Fibroblast of gingiva (primary cell): Measurements from ENCODE around the gene NECTIN1.

Source experiments
- DNase-seq: peaks from one replicate; pipeline ENCODE4 v3.0.0-alpha.2; 2011; ENCODE audit warnings: low read depth

NECTIN1 gene

DNA sequence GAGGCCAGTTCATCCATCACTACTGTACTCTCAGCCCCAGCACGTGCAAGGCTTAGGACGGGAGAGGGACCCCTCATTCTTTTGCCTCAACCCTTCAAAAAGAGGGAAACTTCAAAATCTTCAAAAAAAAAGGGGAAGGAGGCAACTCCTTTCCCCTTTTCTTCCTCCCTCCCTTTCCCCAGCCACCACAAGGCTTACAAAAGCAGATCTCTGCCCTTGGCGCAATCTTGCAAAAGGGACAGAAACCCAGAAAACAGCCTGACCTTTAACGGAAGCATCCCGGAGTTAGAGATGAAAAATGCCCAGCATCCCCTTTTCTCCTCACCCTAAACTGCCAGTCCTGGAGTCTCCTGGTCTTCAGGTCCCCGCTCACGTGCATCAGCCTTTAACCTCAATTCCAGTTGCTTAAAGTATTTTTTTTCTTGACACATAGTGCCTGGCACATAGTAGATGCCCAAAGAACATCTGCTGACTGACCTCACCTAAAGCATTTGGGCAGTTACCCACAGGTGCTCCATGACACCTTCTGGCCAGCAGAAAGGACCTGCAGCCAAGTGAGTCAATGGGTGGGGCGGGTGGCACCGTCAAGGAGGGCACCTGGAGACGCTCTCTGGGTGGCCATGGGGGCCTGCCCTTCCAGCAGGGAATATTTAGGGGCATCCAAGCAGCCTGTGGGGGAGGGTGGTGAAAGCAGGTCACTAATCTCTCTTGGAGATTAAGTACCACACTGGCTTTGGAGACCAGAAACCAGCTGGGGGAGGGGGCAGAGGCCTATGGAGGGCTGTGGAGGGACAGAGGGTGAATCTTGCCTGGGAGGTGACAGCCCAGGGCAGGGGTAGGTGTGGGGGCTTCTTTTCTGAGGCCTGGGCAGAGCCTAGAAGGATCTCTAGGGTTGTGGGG, 16.3 kb downstream of the NECTIN1 start:
- no peak for DNase-seq

DNA sequence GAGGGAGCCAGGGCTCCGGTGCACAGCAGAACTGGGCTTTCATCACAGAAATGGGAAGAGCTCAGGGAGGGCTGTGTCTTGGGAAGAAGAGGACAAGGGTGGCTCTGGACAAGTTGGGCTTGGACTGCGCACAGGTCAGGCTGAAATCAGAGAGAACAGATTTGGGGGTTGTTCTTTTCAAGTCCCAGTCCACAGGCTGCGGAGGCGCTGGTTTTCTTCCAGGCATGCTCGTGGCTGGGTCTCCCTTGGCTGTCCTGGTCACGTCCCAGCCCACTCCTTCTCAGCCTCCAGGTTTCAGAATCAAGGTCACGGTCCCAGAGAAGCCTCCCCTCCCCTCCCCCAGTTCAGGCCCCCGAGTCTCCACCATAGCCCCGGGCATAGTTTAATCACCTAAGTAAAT, 17.0 kb downstream of the NECTIN1 start:
- DNase-seq = no peak

DNA sequence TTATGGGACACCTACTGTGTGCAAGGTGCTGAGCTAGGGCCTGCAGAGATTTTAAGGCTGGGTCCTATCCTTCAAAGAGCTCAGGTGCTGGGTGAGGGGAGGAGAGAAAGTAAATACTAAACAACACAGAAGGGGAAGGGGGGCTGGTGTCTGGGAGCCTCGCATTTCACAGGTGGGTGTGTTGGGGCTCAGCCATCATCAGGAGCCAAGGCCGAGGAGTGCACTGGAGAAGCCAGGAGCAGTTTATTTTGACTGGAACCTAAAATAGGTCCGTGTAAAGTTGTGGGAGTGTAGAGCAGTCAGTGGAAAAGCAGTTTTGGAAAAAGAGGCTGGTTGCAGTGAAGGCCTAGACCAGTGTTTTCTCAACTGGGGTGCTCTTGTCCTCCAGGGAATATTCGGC, 17.5 kb downstream of the NECTIN1 start:
- no peak for DNase-seq

DNA sequence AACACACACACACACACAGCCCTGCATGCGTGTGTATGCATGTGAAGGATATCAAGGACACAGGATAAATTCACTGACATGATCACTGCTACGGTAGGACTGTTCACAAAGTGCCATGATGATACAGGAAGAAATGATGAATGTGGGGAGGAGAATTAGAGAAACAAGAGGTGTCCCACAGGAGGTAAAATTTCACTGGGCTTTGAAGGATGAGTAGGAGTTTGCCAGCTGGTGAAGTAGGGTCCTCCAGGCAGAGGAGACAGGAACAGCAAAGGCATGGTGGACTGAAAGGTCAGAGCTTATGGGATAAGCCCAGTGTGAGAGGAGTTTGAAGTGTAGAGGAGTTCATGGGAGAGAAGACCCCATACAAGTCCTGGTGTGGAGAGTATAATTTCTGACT, 18.6 kb downstream of the NECTIN1 start:
- DNase-seq = no peak

DNA sequence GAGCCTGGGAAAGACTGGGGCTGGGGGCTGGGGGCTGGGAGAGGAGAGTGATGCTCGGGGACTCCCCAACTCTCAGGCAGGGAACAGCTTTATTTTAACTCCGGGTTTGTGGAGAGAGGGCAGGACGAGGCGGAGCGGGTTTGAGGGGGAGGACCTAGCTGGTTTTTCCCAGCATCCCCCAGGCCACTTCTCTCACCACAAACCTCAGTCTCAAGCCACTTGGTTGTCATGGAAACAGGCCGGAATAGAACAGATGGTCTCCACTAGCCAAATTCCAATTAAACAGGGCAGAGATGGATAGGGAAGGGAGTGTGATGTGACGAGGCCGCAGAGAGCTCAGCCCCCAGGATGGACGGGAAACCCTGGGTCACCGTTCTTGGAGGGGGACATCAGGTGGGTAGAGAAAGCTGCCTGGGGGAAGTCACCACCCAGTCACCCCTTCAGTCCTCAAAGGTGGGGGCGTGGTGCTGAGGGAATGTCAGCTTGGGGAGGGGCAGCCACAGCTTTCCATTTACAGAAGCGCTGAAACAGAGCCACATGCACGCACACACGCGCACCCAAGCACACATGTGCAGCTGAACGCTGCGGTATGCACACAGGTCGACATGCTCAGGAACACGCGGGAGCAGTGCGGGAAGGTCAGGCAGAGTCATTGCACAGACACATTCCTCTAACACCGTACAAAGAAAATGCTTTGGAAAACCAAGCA, 19.2 kb downstream of the NECTIN1 start:
- DNase-seq = peak; percentile 24

DNA sequence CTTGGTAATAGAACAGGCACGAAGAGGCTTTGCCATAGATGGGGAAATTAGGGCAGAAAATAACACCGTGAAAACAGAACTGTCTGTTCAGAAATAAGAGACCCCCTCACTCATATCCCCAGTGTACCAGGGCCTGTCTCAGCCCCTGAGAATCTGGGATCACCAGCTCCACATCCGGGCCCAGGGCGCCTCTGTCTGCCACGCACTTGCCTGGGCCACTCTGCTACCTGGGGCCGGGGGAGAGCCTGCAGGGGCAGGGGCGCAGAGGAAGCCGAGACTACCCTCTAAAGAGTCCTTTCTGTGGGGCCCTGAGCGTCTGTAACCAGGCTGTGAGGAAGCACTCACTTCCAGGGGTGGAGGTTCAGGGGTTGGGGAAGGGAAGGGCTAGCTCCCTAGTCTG, 19.8 kb downstream of the NECTIN1 start:
- DNase-seq = no peak

DNA sequence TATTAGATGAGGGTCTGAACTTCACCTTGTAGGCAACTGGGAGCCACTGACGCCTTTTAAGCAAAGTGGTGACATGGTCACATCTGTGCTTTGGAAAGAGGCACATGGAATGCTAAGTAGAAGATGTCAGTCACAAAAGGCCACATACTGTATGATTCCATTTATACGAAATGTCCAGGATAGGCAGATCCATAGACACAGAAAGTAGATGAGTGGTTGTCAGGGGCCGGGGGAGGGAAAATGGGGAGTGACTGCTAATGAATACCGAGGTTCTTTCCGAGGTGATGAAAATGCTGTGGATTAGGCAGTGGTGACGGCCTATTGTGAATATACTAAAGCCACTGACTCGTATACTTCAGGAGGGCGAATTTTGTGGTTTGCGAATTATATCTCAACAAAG, 20.6 kb downstream of the NECTIN1 start:
- DNase-seq = no peak

DNA sequence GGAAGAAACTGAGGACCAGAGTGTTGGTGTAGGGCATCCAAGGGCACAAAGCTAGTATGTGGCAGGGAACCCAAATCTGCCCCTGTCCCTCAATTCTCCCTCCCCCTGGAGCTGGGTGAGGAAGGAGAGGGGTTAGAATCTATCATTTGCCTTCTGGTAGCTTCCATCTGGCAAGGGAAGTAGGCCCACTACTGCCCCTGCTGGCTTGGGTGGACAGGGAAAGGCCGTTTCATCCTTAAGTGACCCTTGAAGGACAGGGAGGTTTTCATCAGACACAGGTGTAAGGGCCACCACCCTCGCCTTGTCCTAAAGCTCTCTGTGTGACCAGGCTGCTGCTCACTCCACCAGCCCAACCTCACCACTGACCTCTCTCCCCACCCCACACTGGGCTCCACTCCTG, 22.1 kb downstream of the NECTIN1 start:
- no peak for DNase-seq

DNA sequence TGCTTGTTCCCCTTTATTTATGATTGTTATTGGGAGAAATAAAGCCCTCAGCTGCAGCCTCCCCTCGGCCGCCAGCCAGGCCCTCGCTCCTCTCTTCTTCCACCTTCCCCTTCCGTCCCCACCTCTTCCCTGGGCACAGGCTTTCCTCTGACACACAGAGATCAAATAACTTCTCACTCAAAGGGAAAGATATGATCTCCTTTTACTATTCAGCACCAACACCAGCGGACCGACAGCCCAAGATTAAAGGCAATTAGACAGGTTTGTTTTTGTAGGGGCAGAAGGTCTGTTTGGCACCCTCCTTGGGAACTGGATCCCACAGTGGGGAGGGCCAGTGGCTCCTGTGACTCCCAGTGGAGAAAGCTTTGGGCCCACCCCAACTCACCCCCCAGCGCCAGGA, 23.0 kb downstream of the NECTIN1 start:
- DNase-seq = no peak

DNA sequence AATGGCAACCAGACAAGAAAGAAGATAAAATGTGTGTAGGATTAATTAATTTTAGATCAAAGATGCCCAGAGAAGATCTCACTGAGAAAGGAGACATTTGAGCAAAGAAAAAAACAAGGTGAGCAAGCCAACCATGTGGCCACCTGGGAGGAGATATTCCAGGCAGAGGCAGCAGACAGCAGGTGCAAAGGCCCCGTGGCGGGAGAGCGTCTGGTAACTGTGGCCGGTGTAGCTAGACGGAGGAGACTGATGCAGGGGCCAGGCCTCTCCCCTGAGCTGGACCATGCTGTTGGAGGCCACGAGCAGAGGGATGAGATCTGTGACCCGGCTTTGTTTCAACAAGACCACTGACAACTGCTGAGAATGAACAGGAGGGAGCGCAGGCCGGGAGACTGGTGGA, 23.6 kb downstream of the NECTIN1 start:
- DNase-seq = no peak

DNA sequence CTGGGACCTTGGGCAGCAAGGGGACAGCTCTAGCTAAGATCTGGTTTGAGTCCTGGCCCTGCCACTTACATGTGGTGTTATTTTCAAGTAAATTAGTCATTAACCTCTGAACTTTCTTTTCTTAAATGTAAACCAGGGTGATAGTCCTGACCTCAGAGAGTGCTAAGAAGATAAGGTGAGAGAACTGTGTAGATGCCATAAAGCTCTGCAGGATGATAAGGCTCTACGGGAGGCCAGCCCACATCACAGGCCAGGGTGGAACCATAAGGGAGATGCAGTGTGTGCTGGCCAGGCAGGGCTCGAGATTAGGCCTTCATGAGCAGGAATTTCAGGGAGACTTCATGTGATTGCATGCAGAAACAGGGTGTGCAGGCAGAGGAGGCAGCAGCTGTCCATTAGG, 24.2 kb downstream of the NECTIN1 start:
- DNase-seq = no peak

DNA sequence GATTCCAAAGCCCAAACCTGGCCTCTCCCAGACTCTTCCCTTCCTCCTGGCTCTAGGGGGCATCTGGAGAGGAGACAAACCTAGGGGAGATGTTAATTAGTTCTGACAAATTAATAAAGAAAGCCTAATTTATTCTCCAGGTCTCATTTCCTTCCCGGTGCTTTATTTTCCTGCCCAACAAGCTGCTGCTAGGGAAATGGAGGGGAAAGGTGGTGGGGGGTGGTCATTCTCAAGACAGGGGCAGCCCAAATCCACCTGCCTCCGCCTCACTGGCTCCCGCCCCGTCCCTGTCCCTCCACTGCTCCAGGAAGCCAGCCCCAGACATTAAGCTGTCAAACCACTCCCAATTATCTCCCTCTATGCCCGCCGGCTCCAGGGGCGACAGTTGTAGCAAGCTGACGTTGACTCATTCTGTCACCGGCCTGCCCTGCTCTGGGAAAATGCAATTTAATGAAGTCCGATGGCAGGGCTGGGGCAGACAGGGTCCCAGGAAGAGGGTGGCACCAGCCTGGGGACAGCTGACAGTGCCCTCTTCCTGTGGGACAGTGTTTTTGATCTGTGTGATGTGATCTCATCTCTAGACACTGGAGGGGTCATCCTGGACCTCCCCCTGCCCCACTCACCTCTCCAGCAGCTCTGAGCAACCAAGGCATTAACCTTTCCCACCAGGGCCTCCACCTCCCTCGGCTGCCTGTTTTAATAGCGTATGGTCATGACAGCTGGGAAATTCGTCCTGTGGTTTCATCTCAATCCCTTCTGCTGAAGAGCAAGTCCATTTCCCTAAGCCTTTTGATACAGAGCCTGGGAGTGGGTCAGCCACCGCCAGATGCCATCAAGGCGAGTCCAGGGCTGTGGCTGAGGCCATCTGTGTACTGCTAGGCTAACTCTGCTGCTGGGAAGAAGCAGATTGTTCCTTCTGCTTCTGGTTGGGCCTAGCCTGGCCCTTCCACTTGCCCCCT, 27.1 kb downstream of the NECTIN1 start:
- DNase-seq = no peak

DNA sequence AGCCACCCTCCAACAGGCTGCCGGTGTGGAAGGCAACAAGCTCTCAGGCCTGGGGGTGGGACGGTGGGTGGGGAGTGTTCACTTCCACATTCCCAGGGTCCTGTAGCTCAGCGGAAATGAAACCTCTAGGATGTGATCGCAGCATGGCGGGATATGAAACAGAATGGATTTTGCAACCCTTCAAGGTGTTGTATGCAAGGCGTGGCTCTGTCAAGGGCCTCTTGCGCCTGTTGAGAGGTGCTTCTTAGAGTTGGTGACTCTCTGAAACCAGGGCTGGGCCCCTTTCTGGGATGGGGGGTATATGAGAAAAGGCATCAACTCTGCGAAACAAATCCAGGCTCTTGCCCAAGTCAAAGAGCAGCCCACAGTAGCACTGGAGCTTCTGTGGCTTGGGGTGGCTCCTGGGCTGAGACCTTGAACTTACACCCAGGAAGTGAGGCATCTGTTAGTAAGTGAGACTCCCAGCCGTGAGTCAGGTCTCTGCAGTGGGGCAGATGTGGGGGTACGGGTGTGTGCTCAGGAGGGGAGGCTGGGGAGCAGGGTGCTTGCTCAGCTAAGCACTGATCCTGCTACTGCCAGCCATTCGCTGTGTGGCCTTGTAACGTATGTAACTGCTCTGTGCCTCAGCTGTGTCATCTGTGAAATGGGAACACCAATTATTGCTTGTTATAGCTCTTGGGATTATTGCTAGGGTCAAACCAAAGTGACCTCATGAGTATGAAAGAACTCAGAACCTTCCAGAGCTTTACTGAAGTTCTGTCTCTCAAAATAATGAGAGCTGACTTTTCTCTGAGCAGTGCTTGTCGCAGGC, 28.3 kb downstream of the NECTIN1 start:
- no peak for DNase-seq

DNA sequence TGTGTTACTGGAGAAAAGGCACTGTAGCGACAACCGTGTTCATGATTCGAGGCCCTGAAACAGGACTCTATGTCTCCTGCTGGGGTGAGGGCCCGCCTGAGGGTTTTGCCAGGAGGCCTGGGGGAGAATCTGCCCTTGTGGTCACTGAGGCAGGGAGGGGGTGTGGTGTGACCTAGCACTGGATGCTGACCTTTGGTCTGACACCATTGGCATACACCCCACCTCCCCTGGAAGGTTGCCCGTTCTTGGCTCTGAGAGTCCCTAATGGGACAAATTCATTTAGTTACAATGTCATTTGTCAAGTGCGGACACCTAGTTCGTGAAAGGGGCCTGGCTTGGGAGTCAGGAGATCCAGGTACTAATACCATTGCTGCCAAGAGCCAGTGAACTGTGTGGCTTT, 29.0 kb downstream of the NECTIN1 start:
- DNase-seq = no peak

DNA sequence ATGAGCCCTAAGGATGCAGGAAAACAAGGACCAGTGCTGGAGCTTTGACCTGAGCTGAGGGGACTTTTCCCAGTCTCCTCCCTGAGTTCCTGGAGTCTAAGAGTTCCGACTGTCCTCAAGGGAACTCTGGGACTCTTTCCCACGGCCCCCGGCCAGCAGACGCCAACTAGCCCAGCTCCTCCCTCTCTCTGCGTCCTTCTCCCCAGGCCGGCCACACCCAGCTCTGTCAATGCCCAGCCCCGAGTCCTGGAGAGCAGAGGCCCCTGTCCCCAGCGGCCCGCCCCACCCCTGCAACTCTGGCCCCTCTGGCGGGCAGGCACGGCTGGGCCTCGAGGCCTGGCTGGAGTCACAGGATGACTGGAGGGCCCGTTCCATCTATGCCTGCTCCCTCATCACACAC, 29.8 kb downstream of the NECTIN1 start:
- DNase-seq = peak; percentile 13

DNA sequence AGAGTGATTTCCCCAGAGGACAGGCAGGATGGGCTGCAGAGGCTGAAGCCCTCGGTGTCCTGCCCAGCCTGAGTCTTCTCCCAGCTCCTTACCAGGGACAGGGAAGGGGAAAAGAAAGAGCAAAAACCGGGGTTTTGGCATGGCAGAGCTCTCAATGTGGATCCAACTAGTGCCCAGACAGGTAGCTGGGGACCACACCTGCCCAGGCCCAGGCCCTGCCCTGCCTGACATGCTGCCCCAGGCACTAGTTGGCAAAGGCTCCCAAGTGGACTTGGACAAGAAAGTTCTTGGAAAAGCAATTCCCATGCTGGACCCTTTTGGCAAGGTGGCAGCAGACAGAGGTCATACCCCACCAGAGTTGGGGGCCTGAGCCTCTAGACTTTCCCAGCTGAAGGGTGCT, 31.1 kb downstream of the NECTIN1 start:
- no peak for DNase-seq

DNA sequence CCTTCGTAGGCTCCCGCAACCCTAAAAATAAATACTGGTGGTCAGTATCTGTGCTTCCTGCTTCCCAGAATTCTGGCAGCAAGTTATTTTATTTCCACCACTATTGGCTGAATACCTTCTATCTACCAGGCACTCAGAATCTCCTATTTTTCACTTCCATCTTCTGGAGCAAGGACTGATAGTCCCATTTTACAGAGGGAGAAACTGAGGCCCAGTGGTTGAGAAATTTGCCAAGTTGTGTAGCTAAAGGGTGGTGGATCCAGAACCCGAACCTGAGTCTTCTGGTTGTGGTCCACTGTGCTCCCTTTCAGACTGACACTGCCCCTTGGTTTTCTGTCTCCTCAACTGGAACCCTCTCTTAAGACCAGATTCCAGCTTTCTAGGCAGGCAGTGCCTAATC, 31.6 kb downstream of the NECTIN1 start:
- DNase-seq = no peak

DNA sequence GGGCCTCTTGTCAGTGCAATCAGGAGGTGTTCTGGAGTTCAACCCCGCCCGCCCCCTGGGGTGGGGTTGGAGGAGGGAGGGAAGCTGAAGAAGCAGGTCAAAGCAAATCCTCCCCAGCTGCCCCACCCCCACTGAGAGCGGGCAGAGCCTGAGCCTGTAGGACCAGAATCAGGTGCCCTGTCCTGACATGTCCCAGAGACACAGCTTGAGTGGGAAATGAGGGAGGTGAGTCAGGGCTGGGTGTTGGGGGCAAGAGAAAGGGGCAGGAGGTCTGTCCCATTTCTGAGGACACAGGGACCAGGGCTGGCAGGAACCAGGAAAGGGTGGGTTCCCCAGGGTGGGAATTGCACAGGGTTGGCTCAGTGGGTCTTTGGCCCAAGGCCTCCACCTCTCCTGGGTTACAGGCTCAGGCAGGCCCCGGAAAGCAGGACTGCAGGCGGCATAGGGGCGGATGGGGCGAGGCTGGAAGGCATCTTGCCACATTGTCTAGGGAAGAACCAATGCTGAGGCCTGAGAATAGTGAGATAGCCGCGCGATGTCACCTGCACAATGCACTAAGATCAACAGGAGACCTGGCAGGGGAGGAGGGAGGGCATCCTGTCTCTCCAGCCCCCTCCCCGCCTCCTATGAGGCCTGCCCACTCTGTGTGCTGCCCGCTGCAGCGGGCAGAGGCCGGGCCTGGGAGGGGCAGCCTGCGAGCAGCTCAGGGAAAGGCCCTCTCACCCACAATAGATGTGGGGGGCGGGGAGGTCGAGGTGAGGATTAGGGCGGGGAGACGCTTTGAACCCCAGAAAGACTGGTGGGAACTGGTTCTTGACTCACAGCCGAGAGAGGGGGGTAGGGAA, 32.4 kb downstream of the NECTIN1 start:
- DNase-seq = no peak

DNA sequence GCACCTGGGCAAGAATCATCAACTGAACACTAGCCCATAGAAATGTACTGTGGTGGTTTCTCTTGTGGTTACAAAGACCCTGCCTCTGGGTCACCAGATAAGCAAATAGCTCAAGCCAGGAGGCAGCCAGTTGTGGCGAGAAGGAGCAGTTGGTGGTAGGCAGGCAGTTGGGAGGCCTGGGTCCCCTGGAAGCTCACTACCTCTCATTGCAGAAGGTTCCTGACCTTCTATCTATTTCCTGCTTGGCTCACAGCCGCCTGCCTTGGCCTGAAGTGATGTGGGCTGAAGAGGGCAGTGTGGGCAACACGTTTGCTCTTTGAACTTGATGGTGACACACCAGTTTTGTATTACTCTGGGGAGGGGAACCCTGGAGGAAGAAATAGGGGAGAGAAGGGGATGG, 34.7 kb downstream of the NECTIN1 start:
- DNase-seq = no peak

DNA sequence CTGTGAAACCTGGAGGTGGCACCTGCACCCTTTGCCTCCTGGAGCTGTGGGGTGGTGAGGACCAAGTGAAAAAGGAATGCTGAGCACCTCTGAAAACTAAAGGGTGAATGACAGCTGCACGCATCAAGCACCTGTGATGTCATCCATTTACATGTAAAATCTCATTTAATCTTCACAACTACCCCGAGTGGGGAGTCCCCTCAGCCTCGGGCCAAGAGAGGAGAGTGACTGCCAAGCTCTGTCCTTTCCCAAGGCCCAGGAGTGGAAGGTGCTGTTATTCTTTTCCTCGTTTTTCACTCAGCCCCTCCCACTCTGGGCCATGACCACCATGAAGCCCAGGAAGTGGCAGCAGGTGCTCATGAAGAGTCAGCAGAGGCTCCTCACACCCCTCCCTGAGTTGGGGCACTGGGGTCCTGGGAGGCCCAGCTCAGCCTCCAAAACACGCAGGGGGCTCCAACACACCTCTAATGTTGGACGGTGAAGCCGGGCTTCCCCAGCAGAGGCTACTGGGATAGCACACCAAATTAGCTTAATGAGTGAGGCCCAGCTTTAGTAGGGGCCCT, 35.7 kb downstream of the NECTIN1 start:
- no peak for DNase-seq

DNA sequence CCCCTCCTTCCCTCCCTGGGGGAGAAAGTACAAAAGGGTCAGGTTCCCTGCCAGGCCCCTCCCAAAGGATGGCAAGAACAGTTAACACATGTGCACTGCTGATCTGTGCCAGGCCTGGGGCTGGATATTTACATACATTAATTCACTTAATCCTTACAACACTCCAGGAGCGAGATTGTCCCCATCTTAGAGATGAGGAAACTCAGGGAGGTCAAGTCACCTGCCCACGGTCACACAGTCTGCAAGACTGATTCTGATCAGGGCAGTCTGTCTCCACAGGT, 36.5 kb downstream of the NECTIN1 start:
- no peak for DNase-seq
